Mesothelial cell of epicardium (in vitro differentiated cells): ENCODE results near the gene CACNA1E. TPM values are rescaled to one million over a fixed set of nuclear protein-coding genes. Genes with fewer than 3 reads are reported as not detected.

Source experiments
- DNase-seq, 2 experiments: peaks; one replicate each; pipeline ENCODE4 v3.0.0; 2021; ENCODE audit warnings: low spot score in 2 of 2; ENCODE audit not compliant: unreplicated experiment in 2 of 2
- H3K27ac Mint-ChIP-seq: 2 replicates; pipeline ENCODE4 v1.8.0; 2021; ENCODE audit warnings: mixed read lengths
- H3K27me3 Mint-ChIP-seq: 2 replicates; pipeline ENCODE4 v1.8.0; 2021; ENCODE audit warnings: low read depth, mixed read lengths
- H3K36me3 Mint-ChIP-seq: 2 replicates; pipeline ENCODE4 v1.8.0; 2021; ENCODE audit warnings: mixed read lengths
- H3K4me1 Mint-ChIP-seq: 2 replicates; pipeline ENCODE4 v1.8.0; 2021; ENCODE audit warnings: mixed read lengths
- H3K4me3 Mint-ChIP-seq: 2 replicates; pipeline ENCODE4 v1.8.0; 2021; ENCODE audit warnings: mild to moderate bottlenecking, moderate library complexity, mixed read lengths
- H3K9me3 Mint-ChIP-seq: 2 replicates; pipeline ENCODE4 v1.8.0; 2021; ENCODE audit warnings: mixed read lengths
- CTCF ChIP-seq: fragments of 200-600 bp; sonication (generic); IDR thresholded peaks from one replicate; pipeline ENCODE4 v1.5.0; 2021; ENCODE audit warnings: antibody characterized with exemption; ENCODE audit not compliant: unreplicated experiment
- total RNA-seq: library from RNA; stranded (reverse); gene quantifications from 3 replicates; pipeline ENCODE4 v1.2.1, GENCODE V29; 2021

The CACNA1E gene
- total RNA-seq, 1 donor from 2014 or later = 0.60 TPM

GRCh38 chr1:181794332-181794731 is 311.0 kb downstream of the CACNA1E start:
- DNase-seq = no peak
- H3K4me1 Mint-ChIP-seq = no peaks in the 10 kb centered on the region
- H3K27me3 Mint-ChIP-seq = peaks cover 18% of the 10 kb centered on the region
- no peak for TF ChIP-seq CTCF
- no peaks in the 10 kb centered on the region for H3K36me3 Mint-ChIP-seq
- H3K4me3 Mint-ChIP-seq = no peak overlapping the region
- H3K27ac Mint-ChIP-seq = no peak overlapping the region
- no peaks in the 10 kb centered on the region for H3K9me3 Mint-ChIP-seq

DNA sequence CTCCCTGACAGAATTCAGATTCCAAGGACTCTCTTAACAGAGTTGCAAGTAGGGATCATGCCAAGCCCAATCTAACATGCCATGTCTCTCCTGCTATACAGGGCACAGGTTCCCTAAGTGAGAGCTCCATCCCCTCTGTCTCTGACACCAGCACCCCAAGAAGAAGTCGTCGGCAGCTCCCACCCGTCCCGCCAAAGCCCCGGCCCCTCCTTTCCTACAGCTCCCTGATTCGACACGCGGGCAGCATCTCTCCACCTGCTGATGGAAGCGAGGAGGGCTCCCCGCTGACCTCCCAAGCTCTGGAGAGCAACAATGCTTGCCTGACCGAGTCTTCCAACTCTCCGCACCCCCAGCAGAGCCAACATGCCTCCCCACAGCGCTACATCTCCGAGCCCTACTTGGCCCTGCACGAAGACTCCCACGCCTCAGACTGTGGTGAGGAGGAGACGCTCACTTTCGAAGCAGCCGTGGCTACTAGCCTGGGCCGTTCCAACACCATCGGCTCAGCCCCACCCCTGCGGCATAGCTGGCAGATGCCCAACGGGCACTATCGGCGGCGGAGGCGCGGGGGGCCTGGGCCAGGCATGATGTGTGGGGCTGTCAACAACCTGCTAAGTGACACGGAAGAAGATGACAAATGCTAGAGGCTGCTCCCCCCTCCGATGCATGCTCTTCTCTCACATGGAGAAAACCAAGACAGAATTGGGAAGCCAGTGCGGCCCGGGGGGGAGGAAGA is 315.0 kb downstream of the CACNA1E start:
- no peak for TF ChIP-seq CTCF
- peaks cover 8% of the 10 kb centered on the region for H3K27me3 Mint-ChIP-seq
- no peak overlapping the region for H3K4me3 Mint-ChIP-seq
- no peak for DNase-seq
- no peaks in the 10 kb centered on the region for H3K9me3 Mint-ChIP-seq
- no peaks in the 10 kb centered on the region for H3K36me3 Mint-ChIP-seq
- H3K4me1 Mint-ChIP-seq = no peaks in the 10 kb centered on the region
- no peak overlapping the region for H3K27ac Mint-ChIP-seq

DNA sequence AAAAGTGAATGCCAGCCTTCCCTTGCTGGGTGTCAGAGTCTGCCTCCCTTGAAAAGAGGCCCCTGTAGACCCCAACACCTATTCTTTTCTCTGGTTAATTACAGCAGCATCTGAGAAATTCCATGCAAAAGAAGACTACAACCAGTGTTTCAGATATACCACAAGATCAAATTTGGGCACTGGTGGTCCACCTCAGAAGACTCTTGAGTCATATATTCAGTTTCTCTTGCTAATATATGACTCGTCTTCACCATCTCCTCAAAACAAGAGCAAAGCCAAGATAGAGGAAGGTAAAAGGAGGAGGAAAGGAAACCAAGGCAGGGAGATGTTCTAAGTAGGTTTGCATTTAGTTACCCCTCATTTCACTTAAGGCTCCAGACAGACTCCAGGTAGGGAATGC is 318.3 kb downstream of the CACNA1E start:
- peaks cover 16% of the 10 kb centered on the region for H3K27me3 Mint-ChIP-seq
- no peaks in the 10 kb centered on the region for H3K9me3 Mint-ChIP-seq
- no peak for TF ChIP-seq CTCF
- no peak overlapping the region for H3K27ac Mint-ChIP-seq
- H3K4me3 Mint-ChIP-seq = no peak overlapping the region
- no peak for DNase-seq
- no peaks in the 10 kb centered on the region for H3K4me1 Mint-ChIP-seq
- no peaks in the 10 kb centered on the region for H3K36me3 Mint-ChIP-seq

GRCh38 chr1:181802466-181802865 is 319.1 kb downstream of the CACNA1E start:
- no peak for TF ChIP-seq CTCF
- no peaks in the 10 kb centered on the region for H3K36me3 Mint-ChIP-seq
- H3K4me3 Mint-ChIP-seq = no peak overlapping the region
- no peak overlapping the region for H3K27ac Mint-ChIP-seq
- H3K4me1 Mint-ChIP-seq = no peaks in the 10 kb centered on the region
- peaks cover 16% of the 10 kb centered on the region for H3K27me3 Mint-ChIP-seq
- no peaks in the 10 kb centered on the region for H3K9me3 Mint-ChIP-seq
- DNase-seq = no peak

GRCh38 chr1:181803421-181803820 is 320.1 kb downstream of the CACNA1E start:
- DNase-seq = no peak
- Mint-ChIP-seq H3K4me1 (no peaks in the 10 kb centered on the region), H3K36me3 (no peaks in the 10 kb centered on the region), H3K27me3 (peaks cover 12% of the 10 kb centered on the region), H3K9me3 (no peaks in the 10 kb centered on the region), H3K4me3 (no peak overlapping the region), H3K27ac (no peak overlapping the region)
- no peak for TF ChIP-seq CTCF
